Mesodermal cell (in vitro differentiated cells): ENCODE results near the gene KLHL7.
A peak's percentile ranks its signal among the peaks of the same experiment; 100 is the strongest.

Source experiments
- H3K27ac ChIP-seq: 2 replicates; pipeline ENCODE4 v1.7.0; 2013; ENCODE audit warnings: mild to moderate bottlenecking, low read depth, low read length, moderate library complexity; ENCODE audit not compliant: severe bottlenecking
- H3K36me3 ChIP-seq: 2 replicates; pipeline ENCODE4 v1.7.1; 2013; ENCODE audit warnings: mild to moderate bottlenecking, low read length, moderate library complexity; ENCODE audit not compliant: control insufficient read depth, insufficient read depth
- H3K4me1 ChIP-seq: one replicate; pipeline ENCODE4 v1.7.1; 2013; ENCODE audit warnings: mild to moderate bottlenecking, low read length; ENCODE audit not compliant: insufficient read depth, control insufficient read depth, poor library complexity, severe bottlenecking
- H3K4me3 ChIP-seq: 2 replicates; pipeline ENCODE4 v1.7.0; 2013; ENCODE audit warnings: low read length, control low read depth, mild to moderate bottlenecking; ENCODE audit not compliant: insufficient read depth, poor library complexity, severe bottlenecking; ENCODE audit errors: extremely low read depth
- H3K9me3 ChIP-seq: 2 replicates; pipeline ENCODE4 v1.7.1; 2013; ENCODE audit warnings: mild to moderate bottlenecking, low read length, moderate library complexity; ENCODE audit not compliant: control insufficient read depth
- WGBS, 2 experiments: methylation state at CpG; one replicate each; pipeline ENCODE4 v1.1.5; 2013; ENCODE audit warnings: missing lambda C conversion rate in 2 of 2; ENCODE audit not compliant: insufficient coverage in 2 of 2; 5-methylcytosine and 5-hydroxymethylcytosine counted together

KLHL7 gene

DNA sequence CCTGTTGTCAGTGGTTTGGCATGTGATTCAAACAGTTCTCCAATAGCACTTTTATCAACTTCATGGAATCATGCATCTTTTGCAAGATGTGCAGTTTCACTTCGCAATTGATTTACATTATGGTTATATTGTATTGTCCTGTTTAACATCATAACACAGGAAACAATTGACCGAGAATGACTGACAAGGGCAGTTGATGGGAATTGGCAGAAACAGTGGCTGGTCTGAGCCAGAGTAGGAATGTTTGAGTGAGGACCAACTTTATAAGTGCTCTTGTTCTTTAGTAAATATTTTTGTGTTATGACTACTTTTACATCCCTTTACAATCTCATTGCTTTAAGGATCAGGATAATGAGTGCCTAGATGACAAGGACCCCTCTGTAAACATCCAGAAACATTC lies 2.2 kb downstream of the KLHL7 start:
- Histone ChIP-seq H3K9me3 (no peaks in the 10 kb centered on the region), H3K4me3 (peak overlapping the region; percentile 91), H3K27ac (no peak overlapping the region), H3K36me3 (peaks cover 7% of the 10 kb centered on the region), H3K4me1 (no peaks in the 10 kb centered on the region)
- WGBS, 2 experiments: 100% methylated on average over 1 of the region's 2 CpGs; no CpG with 5 or more reads in 1 of the 2 experiments

DNA sequence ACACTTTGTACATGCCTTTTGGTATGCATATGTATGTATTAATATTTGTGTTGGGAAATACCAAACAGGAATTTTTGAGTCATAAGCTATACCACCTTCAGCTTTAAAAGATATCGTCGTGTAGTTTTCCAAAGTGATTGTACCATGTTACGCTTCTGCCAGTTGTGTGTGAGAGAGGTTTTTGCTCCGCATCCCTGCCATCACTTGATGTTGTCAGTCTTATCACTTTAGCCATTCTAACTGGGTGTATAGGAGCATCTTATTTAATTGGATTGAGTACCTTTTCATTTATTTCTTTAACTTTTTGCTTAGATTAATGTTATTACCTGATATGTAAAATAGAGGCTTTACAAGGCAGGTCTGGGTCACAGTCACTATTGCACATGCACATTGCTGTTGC lies 3.4 kb downstream of the KLHL7 start:
- Histone ChIP-seq H3K4me3 (no peak overlapping the region), H3K36me3 (peaks cover 7% of the 10 kb centered on the region)
- 100% methylated on average over 1 of the region's 4 CpGs; no CpG with 5 or more reads in 1 of the 2 experiments for WGBS, 2 experiments

DNA sequence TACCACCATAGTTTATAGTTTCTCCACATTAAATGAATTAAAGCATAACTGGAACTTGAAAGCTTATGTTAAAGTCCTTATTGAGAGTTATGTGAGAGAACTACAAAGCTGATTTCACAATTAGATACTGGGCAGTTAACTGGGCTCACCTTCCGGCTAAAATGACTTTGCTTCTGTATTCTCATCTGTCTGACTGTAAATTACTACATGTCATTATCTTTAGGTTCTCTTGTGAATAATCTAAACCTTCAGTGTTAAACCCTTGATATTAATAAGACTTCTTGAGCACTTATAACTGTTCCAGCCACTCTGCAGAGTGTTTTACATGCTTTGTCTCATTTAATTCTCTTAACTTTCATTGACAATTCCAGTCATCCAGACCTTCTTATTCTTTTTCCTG lies 3.9 kb downstream of the KLHL7 start:
- H3K27ac ChIP-seq: no peak overlapping the region
- H3K9me3 ChIP-seq: no peaks in the 10 kb centered on the region
- H3K4me1 ChIP-seq: peaks cover 6% of the 10 kb centered on the region
- 86% methylated on average over 1 of the region's 1 CpG; no CpG with 5 or more reads in 1 of the 2 experiments for WGBS, 2 experiments
- H3K36me3 ChIP-seq: peaks cover 7% of the 10 kb centered on the region
- H3K4me3 ChIP-seq: no peak overlapping the region

More for the DNA sequence above, 3.4 kb downstream of the KLHL7 start:
- no peak overlapping the region for H3K27ac ChIP-seq
- H3K9me3 ChIP-seq: no peaks in the 10 kb centered on the region
- H3K4me1 ChIP-seq: peaks cover under 1% of the 10 kb centered on the region

DNA sequence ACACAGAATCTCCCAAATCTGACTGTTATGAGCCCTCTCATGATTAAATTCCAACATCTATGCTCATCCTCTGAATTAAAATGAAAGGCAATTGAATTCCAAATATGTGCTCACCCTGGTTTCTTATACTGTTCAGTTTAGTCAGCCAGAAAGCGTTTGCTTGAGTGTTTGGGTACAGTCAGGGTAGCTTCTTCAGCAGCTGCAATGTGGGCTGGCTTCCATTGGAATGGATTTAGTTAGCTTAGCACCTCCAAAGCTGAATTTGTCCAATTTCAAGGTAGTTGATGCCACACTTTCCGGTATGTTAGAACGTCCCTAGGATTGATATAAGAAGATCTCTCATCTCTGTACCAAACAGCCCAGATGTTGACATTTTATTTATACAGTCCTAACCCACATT lies 9.3 kb downstream of the KLHL7 start:
- Histone ChIP-seq H3K36me3 (peaks cover 9% of the 10 kb centered on the region), H3K9me3 (no peaks in the 10 kb centered on the region), H3K4me3 (no peak overlapping the region), H3K27ac (no peak overlapping the region), H3K4me1 (peaks cover 17% of the 10 kb centered on the region)
- 43 to 100% methylated on average over 1 to 2 of the region's 3 CpGs for WGBS, 2 experiments

DNA sequence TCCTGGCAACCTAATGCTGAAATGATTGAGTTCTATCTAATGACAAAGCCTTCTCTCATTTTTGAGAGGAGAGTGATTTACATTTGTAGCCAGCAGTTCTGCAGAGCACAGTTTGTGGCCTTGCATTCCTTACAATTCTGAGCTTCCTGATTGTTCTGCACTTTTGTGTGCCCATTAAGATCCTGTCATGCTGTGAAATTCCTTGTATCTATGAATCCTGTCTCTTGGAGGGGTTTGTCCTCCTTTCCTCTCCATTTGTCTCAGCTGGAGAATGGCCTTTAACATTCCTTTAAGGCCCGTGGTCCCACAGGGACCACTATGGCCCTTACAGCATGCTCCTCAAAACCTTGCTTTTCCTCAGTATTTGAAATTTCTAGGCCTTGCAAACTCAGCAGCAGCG lies 10.4 kb downstream of the KLHL7 start:
- Histone ChIP-seq H3K36me3 (peaks cover 16% of the 10 kb centered on the region), H3K4me1 (peaks cover 17% of the 10 kb centered on the region), H3K4me3 (no peak overlapping the region), H3K9me3 (no peaks in the 10 kb centered on the region), H3K27ac (peak overlapping the region; percentile 5)
- WGBS, 2 experiments: 15 to 33% methylated on average over 2 of the region's 2 CpGs

DNA sequence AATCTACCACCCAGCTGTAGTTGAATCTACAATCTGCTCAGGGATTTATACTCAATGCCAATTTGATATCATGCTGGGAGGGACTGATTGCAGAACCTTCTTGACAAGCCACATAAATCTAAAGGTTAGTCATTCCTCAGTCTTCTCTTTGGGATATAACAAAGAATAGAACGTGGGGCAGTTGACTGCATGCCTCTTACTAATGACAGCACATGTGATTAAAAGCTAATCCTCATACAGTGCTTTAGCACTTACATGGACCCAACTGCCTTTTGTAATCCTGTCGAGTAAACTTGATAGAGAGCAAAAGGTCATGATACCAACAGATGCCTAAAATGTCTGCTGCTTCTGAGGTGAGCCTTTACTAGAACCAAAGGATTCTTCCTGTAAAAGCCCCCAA lies 12.3 kb downstream of the KLHL7 start:
- WGBS, 2 experiments: 74 to 89% methylated on average over 1 to 2 of the region's 2 CpGs
- H3K27ac ChIP-seq: no peak overlapping the region
- H3K4me1 ChIP-seq: peaks cover 17% of the 10 kb centered on the region

DNA sequence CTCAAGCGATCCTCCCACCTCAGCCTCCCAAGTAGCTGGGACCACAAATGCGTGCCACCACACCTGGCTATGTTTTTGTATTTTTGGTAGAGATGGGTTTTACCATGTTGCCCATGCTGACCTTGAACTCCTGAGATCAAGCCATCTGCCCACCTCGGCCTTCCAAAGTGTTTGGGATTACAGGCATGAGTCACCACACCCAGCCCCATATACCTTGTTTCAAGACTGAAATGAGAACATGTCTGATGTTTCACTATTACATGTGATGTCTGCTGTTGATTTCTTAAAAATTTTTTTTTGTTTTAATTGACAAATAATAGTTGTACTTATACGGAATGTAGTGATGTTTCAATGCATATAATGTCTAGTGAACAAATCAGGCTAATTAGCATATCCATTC lies 14.5 kb downstream of the KLHL7 start:
- Histone ChIP-seq H3K27ac (no peak overlapping the region), H3K4me1 (peaks cover 11% of the 10 kb centered on the region), H3K36me3 (peaks cover 23% of the 10 kb centered on the region), H3K4me3 (no peak overlapping the region), H3K9me3 (no peaks in the 10 kb centered on the region)
- no CpG with 5 or more reads among the region's 4 CpGs for WGBS, 2 experiments

More for the DNA sequence above, 12.3 kb downstream of the KLHL7 start:
- H3K36me3 ChIP-seq: peaks cover 19% of the 10 kb centered on the region
- H3K9me3 ChIP-seq: no peaks in the 10 kb centered on the region
- H3K4me3 ChIP-seq: no peak overlapping the region

DNA sequence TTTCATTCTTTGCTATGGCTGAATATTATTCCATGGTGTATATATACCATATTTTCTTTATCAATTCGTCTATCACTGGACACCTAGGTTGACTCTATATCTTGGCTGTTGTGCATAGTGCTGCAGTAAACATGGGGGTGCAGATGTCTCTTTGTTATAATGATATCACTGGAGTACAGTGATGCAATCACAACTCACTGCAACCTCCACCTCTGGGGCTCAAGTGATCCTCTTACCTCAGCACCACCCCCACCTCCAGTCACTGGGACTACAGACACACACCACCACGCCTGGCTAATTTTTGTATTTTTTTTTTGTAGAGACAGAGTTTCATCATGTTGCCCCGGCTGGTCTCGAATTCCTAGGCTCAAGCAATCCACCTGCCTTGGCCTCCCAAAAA lies 15.6 kb downstream of the KLHL7 start:
- no CpG with 5 or more reads among the region's 4 CpGs for WGBS, 2 experiments
- H3K27ac ChIP-seq: no peak overlapping the region
- peaks cover 33% of the 10 kb centered on the region for H3K36me3 ChIP-seq
- peaks cover 4% of the 10 kb centered on the region for H3K4me1 ChIP-seq
- no peaks in the 10 kb centered on the region for H3K9me3 ChIP-seq
- no peak overlapping the region for H3K4me3 ChIP-seq

DNA sequence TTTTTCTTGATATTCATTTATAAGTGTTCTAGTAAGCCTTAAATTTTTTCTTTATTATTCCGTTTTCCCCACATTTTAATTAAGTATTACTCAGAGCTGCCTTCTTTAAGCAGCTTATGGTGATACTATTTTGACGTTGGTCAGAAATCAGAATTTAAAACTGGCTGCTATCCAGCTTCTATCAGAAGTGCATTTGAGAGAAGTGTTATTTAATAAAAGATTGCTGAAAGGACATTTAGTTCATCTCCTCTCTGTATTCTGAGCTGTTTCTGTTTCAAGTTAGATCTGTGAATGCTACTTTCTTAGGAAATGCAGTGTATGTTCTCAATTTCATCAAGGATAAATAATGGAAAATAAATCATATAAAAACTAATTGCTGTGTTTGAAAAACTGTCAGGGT lies 17.4 kb downstream of the KLHL7 start:
- H3K9me3 ChIP-seq: no peaks in the 10 kb centered on the region
- no peak overlapping the region for H3K27ac ChIP-seq
- no peaks in the 10 kb centered on the region for H3K4me1 ChIP-seq
- H3K4me3 ChIP-seq: no peak overlapping the region
- 100% methylated on average over 1 of the region's 2 CpGs; no CpG with 5 or more reads in 1 of the 2 experiments for WGBS, 2 experiments
- peaks cover 50% of the 10 kb centered on the region for H3K36me3 ChIP-seq

DNA sequence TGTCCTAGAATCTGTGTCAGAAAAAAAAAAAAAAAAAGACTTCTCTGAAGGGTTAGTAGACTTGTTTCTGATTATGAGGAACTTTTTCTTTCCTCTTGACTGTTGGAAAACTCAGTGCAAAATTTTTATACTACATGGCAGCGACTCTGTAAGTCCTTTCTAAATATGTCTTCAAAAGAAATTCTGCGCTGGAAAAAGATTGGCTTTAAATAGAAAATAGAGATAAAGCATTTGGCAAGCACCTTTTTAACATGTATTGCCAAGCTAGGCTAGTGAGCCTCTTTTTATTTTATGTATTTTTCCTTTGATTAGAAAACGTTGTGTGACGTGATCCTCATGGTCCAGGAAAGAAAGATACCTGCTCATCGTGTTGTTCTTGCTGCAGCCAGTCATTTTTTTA lies 17.9 kb downstream of the KLHL7 start:
- Histone ChIP-seq H3K9me3 (no peaks in the 10 kb centered on the region), H3K4me1 (no peaks in the 10 kb centered on the region), H3K4me3 (no peak overlapping the region), H3K27ac (no peak overlapping the region), H3K36me3 (peaks cover 48% of the 10 kb centered on the region)
- WGBS, 2 experiments: 92 to 95% methylated on average over 3 of the region's 5 CpGs

DNA sequence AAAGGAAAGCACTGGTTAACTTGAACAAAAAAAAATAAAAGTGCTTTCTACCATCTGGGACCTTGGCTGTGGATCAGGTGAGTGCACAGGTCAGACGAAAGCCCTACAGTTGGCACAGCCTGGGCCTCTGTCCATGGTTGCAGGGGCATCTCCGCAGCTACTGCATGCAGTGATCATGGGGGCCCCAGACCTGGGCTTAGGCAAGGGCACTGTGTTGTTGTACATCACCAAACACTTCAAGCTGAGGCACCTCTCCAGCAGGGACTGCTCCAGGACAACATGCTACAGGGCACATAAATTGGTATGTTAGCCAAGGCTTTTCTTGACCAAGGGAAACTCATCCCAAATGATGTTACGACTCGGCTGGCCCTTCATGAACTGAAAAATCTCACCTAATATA lies 23.5 kb downstream of the KLHL7 start:
- Histone ChIP-seq H3K4me1 (no peaks in the 10 kb centered on the region), H3K4me3 (no peak overlapping the region), H3K9me3 (no peaks in the 10 kb centered on the region), H3K36me3 (peaks cover 55% of the 10 kb centered on the region), H3K27ac (no peak overlapping the region)
- WGBS, 2 experiments: 87 to 96% methylated on average over 4 of the region's 4 CpGs
